Stimulated activated naive CD4-positive, alpha-beta T cell (primary cell): ENCODE data around the gene TMEM94.
"Not testable (repeated sequence)": the region's sequence is repeated elsewhere in the genome, so short reads cannot be mapped to it uniquely, and the experiment has no call there.

ENCODE experiments used
- DNase-seq, 6 experiments: peaks; one replicate each; lab custom pipeline; 2025; lab: John Stamatoyannopoulos, UW

Gene TMEM94

GRCh38 chr17:75476752-75477489 lies 20.5 kb downstream of the TMEM94 start:
- DNase-seq, result no peak

DNA sequence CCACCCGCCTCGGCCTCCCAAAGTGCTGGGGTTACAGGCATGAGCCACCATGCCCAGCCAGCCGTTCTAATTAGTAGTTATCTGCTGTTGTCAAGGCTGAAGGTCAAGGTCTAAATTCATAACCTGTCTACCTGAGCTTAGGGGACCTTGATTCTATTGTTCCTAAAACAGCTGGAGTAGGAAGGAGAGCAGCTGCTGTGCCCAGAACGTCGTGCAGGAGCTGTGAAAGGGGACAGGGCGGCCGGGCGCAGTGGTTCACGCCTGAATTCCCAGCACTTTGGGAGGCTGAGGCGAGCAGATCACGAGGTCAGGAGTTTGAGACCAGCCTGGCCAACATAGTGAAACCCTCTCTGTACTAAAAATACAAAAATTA lies 21.0 kb downstream of the TMEM94 start:
- DNase-seq, result not testable (repeated sequence)

DNA sequence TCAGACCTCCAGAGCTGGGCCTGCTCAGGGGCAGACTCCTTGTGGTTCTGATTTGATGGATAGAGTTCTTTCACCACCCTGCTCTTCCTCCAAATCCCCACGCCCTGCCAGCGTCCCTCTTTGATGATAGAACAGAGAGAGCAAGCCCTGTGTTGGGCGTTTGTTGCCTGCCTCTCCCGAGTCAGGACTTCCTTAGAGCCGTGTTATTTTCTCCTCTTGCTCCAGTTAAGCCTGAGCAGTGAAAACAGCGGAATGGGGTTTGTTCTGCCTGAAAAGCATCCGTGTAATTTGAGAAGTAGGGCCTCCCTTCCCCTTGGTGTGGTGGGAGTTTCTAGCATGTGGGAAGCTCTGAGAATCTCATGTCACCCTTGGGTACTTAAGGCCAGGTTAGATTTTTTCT lies 22.1 kb downstream of the TMEM94 start:
- no peak for DNase-seq

DNA sequence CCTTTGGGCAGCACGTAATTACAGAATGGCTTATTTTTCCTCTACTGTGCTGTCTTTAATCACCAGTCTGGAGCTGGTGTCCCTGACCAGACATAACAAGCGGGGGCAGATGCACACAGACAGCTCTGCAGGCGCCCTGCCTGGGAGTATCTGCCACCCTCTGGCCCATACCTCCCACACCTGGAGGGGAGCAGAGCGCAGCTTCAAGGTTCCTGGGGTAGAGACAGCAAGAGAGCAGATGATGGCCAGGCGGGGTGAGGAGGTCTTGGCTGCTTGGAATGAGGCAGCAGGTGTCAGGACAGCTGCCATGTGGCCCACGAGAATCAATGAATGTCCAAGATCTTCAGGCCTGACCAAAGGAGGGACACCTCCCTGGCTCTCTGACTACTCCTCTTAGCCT lies 23.8 kb downstream of the TMEM94 start:
- DNase-seq, result no peak

DNA sequence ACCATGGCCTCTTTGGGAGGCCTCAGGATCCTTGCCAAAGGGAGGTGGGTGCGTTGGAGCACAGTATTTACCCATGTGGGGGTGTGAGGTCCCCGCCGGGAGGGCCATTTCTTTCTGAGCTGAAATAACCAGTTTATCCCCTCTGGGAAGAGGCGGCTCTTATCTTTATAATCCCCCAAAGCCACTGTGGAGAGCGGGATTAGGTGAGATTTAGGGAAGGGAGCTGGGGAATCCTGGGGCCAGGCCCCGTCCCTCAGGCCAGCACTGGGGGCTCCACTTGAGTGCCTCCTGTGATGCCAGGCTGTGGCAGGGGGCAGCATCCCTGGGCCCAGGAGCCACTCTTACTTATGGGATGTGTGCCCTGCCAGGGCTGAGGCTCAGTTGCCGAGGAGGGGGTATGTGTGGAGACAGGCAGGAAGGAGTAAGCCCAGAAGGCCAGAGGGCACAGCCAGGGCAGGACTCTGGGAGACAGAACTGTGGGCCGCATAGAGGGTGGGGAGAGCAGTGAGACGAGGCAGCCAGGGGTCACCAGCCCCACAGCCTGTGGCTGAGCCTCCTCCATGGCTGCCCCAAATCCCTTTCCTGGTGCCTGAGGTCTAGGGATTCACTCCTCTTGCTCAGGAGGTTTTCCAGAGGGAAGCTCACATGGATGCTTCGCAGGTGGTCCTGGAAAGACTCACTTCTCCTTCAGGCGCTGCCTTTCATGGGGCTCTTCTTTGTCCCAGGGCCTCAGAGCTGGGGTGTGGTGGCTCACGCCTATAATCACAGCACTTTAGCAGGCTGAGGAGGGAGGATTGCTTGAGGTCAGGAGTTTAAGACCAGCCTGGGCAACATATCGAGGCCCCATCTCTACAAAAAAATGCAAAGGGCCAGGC lies 25.0 kb downstream of the TMEM94 start:
- DNase-seq, result no peak

DNA sequence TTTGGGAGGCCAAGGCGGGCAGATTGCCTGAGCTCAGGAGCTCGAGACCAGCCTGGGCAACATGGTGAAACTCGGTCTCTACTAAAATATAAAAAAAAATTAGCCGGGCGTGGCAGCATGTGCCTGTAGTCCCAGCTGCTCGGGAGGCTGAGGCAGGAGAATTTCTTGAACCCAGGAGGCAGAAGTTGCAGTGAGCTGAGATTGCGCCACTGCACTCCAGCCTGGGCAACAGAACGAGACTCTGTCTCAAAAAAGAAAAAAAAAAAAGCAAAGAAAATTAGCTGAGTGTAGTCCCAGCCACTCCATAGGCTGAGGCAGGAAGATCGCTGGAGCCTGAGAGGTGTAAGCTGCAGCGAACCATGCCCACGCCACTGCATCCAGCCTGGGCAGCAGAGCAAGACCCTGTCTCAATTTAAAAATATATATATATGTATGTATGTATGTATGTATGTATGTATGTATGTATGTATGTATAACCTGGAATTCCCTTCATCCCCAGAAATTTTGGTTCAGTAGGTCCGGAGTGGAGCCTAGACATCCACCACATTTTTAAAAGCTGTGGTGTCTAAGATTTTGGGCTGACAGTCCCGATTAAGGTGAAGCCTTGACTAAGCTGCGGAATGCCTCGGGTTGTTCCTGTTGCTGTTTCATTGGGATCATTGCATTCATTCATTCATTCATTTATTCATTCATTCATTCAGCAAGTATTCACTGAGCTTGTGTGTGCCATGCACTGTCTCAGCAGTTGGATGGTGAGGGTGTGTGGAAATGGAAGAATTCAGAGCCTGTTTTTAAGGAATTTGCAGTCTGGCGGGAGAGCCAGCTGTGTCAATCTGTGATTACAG lies 25.9 kb downstream of the TMEM94 start:
- DNase-seq, result no peak

GRCh38 chr17:75485688-75486087 lies 29.3 kb downstream of the TMEM94 start:
- DNase-seq, result no peak

GRCh38 chr17:75486151-75486550 lies 29.7 kb downstream of the TMEM94 start:
- no peak for DNase-seq

DNA sequence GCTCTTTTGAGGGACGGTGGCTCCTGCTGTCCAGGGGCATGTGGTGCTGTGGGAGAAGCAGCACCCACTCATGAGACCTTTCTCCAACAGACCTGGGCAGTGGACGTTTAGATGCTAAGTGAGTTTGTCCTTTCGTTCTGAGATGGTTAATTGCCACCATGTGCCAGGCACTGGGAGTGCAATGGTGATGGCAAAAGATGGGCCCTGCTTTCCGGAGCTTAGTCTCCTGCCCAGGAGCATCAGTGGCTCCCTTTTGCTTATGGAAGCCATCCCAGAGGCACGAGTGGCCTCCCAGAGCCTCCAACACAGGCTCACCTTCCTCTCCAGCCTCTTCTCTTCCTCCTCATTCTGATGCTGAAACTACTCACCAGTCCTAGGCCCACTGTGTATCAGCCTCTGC lies 30.5 kb downstream of the TMEM94 start:
- DNase-seq, result no peak

DNA sequence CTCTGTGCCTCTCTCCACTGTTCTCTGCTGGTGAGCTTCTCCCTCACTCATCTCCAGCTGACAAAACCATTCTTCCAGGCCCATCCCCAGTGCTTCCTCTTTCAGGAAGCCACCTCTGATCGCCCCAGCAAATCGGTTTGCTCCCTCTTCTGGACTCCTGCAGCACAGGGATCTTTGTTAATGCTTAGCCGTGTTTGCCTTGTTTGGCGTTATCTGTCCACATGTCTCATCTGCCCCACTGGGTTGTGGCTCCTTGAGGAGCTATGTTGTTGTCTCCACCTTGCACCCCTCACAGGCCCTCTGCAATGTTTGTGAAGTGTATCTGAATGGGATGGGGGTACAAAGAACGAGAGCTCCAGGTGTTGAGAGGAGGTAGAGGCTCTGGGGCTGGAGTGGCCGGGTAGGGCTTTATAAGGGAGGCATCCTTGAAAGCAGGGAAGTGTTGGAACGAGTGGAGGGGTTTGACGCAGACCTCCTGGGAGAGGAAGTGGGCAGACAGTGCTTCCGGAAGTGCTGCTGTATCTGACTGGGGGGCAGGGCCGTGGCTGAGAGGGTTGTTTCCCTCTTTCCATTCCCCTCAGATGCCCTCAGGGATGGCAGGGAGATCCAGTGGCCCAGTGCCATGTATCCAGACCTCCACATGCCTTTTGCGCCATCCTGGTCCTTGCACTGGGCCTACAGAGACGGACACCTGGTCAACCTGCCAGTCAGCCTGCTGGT lies 31.1 kb downstream of the TMEM94 start:
- peak in 5 of 6 experiments; percentile 17 to 62 (median 45) for DNase-seq

DNA sequence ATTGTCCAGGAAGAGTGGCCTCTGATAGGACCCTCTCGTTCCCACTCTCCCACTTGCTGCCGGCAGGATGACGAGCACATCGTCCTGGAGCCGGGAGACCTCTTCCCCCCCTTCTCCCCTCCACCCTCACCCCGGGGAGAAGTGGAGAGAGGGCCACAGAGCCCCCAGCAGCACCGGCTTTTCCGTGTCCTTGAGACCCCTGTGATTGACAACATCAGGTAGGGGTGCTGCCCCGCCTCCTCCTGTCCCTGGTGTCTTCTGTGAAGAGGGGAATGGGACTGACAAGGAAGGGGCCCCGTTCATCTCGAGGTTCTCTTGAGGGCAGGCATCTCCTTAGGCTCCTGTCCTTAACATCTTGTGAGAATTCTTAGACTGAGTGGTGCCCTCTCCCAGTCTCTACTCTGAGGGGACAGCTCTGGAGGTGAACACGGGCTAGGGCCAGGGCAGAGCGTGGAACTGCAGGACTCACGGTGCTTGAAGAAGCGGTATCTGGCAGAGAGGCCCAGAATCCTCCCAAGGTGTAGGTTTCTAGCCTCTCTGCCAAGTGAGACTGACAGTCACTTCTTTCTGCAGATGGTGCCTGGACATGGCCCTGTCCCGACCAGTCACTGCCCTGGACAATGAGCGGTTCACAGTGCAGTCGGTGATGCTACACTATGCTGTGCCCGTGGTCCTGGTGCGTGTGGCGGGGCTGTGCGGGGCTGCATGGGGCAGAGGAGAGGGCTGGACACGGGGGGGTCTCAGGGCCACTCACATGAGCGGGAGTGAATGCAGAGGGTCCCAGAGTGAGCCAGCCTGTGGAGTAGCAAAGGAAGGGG lies 32.5 kb downstream of the TMEM94 start:
- no peak for DNase-seq

- no peak for DNase-seq
Observed at GRCh38 chr17:75489511-75489955, 33.1 kb downstream of the TMEM94 start.

GRCh38 chr17:75490173-75490743 lies 33.8 kb downstream of the TMEM94 start:
- no peak for DNase-seq

- DNase-seq, result no peak
Observed at GRCh38 chr17:75490953-75491649, 34.7 kb downstream of the TMEM94 start.

GRCh38 chr17:75491680-75492079 lies 35.2 kb downstream of the TMEM94 start:
- no peak for DNase-seq

DNA sequence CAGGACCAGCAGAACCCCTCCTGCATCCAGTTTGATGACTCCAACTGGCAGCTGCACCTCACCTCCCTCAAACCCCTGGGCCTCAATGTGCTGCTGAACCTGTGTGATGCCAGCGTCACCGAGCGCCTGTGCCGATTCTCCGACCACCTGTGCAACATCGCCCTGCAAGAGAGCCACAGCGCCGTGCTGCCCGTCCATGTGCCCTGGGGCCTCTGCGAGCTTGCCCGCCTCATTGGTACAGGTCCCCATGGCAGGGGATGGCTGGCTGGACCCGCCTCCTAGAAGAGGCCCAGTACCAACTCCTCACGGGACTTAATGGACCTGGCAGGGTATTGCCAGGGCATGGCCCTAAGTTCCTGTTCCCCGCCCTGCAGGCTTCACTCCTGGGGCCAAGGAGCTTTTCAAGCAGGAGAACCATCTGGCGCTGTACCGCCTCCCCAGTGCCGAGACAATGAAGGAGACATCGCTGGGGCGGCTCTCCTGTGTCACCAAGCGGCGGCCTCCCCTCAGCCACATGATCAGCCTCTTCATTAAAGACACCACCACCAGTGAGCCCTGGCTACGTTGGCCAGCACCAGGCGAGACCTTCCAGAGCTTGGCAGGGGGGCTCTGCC lies 36.2 kb downstream of the TMEM94 start:
- no peak for DNase-seq

DNA sequence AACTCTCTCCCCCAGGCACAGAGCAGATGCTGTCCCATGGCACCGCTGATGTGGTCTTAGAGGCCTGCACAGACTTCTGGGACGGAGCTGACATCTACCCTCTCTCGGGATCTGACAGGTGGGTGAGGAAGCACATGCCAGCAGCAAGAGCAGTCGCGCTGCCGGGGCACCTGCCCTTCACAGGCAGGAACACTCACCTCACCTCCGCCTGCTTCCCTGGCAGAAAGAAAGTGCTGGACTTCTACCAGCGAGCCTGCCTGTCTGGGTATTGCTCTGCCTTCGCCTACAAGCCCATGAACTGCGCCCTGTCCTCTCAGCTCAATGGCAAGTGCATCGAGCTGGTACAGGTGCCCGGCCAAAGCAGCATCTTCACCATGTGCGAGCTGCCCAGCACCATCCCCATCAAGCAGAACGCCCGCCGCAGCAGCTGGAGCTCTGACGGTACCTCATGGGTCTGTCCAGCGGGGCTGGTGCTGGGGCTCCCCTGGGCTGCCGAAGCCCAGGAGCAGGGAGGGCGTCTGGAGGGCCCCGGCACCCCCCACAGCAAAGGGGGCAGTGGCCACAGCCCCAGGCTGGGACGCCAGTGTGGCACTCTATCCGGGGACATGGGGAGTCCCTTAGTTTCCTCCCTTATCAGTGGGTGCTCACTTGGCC lies 37.2 kb downstream of the TMEM94 start:
- DNase-seq, result no peak

- DNase-seq, result no peak
Observed at GRCh38 chr17:75494326-75494877, 38.0 kb downstream of the TMEM94 start.

GRCh38 chr17:75496005-75496404 lies 39.6 kb downstream of the TMEM94 start:
- no peak for DNase-seq
